A549 (cell line): Measurements from ENCODE around the gene GALT. TPM values are rescaled to one million over a fixed set of nuclear protein-coding genes. Genes with fewer than 3 reads are reported as not detected.

Experiments
- ATAC-seq, 2 experiments: fragments of 200-7000 bp in 1 of 2; fragments of >200 bp in 1 of 2; cut with Nextera tagmentation in 1 of 2; cut with Tn5 transposase in 1 of 2; 3 replicates each; pipeline versions ENCODE4 v1.8.0 to v1.9.1; 2018 to 2020; ENCODE audit warnings: mild to moderate bottlenecking in 1 of 2, moderate library complexity in 1 of 2
- CTCF ChIA-PET: fragments of 300-600 bp; sonication (Branson Sonifier 250); formaldehyde crosslinking; extraction: SDS; loops from one replicate; lab custom pipeline; 2021; ENCODE audit warnings: antibody characterized with exemption, inconsistent platforms; lab: Yijun Ruan, JAX
- POLR2A ChIA-PET: fragments of 350-600 bp; formaldehyde crosslinking; extraction: SDS; loops from one replicate; lab custom pipeline; 2021; ENCODE audit warnings: antibody characterized with exemption, inconsistent platforms; lab: Yijun Ruan, JAX
- DNase-seq, 2 experiments: peaks; one replicate each; pipeline versions ENCODE4 v3.0.0 to v3.0.0-alpha.2; 2011 to 2016; ENCODE audit warnings: low read depth in 1 of 2, low spot score in 1 of 2
- FAIRE-seq: peaks from 2 replicates; lab custom pipeline; 2011; peaks lifted over from hg19 to GRCh38; lab: Jason Lieb, UNC
- H3K27ac ChIP-seq, 2 experiments: fragments of >200 bp; sonication (Bioruptor Twin); formaldehyde crosslinking; 3 replicates each; pipeline ENCODE4 v1.5.1; 2016 to 2017
- H3K4me1 ChIP-seq: fragments of >200 bp; sonication (Bioruptor Twin); formaldehyde crosslinking; 3 replicates; pipeline ENCODE4 v1.6.1; 2016
- H3K4me2 ChIP-seq: fragments of >200 bp; sonication (Bioruptor Twin); formaldehyde crosslinking; 3 replicates; pipeline ENCODE4 v1.6.1; 2016
- H3K4me3 ChIP-seq: fragments of >200 bp; sonication (Bioruptor Twin); formaldehyde crosslinking; 3 replicates; pipeline ENCODE4 v1.5.1; 2016
- H3K9me3 ChIP-seq: fragments of >200 bp; sonication (Bioruptor Twin); formaldehyde crosslinking; 3 replicates; pipeline ENCODE4 v1.6.1; 2016
- CEBPB ChIP-seq, 2 experiments: fragments of >200 bp in 1 of 2; sonication (Bioruptor Twin) in 1 of 2; formaldehyde crosslinking in 1 of 2; IDR thresholded peaks; 2 replicates each; pipeline ENCODE4 v1.6.1; 2012 to 2016
- CHD4 ChIP-seq: fragments of 200-600 bp; sonication (generic); IDR thresholded peaks from 2 replicates; pipeline ENCODE4 v1.6.1; 2016; ENCODE audit warnings: antibody characterized with exemption, mild to moderate bottlenecking, borderline replicate concordance
- CTCF ChIP-seq: fragments of >200 bp; sonication (Bioruptor Twin); formaldehyde crosslinking; IDR thresholded peaks from 3 replicates; pipeline ENCODE4 v1.5.1; 2016
- EP300 ChIP-seq, 2 experiments: fragments of >200 bp; sonication (Bioruptor Twin); formaldehyde crosslinking; IDR thresholded peaks; 2 replicates in 1 of 2; 3 replicates in 1 of 2; pipeline ENCODE4 v1.6.1; 2016 to 2017
- ESRRA ChIP-seq: fragments of 150-350 bp; IDR thresholded peaks from 2 replicates; pipeline ENCODE4 v1.6.1; 2014; ENCODE audit warnings: mild to moderate bottlenecking, low read length, borderline replicate concordance
- FOSB ChIP-seq: fragments of 250-450 bp; sonication (Bioruptor Pico); IDR thresholded peaks from 2 replicates; pipeline ENCODE4 v1.5.0; 2020; ENCODE audit warnings: mild to moderate bottlenecking, moderate library complexity
- FOXS1 ChIP-seq: fragments of 250-450 bp; sonication (Bioruptor Pico); IDR thresholded peaks from 2 replicates; pipeline ENCODE4 v1.5.0; 2020; ENCODE audit warnings: mild to moderate bottlenecking, moderate library complexity
- GATA3 ChIP-seq: IDR thresholded peaks from 2 replicates; pipeline ENCODE4 v1.6.1; 2012; ENCODE audit warnings: borderline replicate concordance
- HDAC2 ChIP-seq: fragments of 200-600 bp; sonication (generic); IDR thresholded peaks from 2 replicates; pipeline ENCODE4 v1.6.1; 2016
- HOXA7 ChIP-seq: fragments of 250-450 bp; sonication (Bioruptor Pico); IDR thresholded peaks from 2 replicates; pipeline ENCODE4 v1.5.0; 2020; ENCODE audit warnings: mild to moderate bottlenecking, moderate library complexity
- HOXB13 ChIP-seq: fragments of 250-450 bp; sonication (Bioruptor Pico); IDR thresholded peaks from 2 replicates; pipeline ENCODE4 v1.5.0; 2020; ENCODE audit warnings: low read depth, mild to moderate bottlenecking, moderate library complexity
- HOXB5 ChIP-seq: fragments of 250-450 bp; sonication (Bioruptor Pico); IDR thresholded peaks from 2 replicates; pipeline ENCODE4 v1.5.0; 2020; ENCODE audit warnings: mild to moderate bottlenecking, moderate library complexity
- JUNB ChIP-seq: fragments of >200 bp; sonication (Bioruptor Twin); formaldehyde crosslinking; IDR thresholded peaks from 2 replicates; pipeline ENCODE4 v1.6.1; 2016
- KDM1A ChIP-seq: fragments of 200-600 bp; sonication (generic); IDR thresholded peaks from 2 replicates; pipeline ENCODE4 v1.6.1; 2016; ENCODE audit warnings: low read depth, mild to moderate bottlenecking
- KDM5A ChIP-seq: fragments of 200-600 bp; sonication (generic); IDR thresholded peaks from 2 replicates; pipeline ENCODE4 v1.6.1; 2016; ENCODE audit warnings: antibody characterized with exemption, mild to moderate bottlenecking
- MAFK ChIP-seq: fragments of 450-650 bp; IDR thresholded peaks from 2 replicates; pipeline ENCODE4 v1.6.1; 2014; ENCODE audit not compliant: partially characterized antibody
- MAZ ChIP-seq: fragments of 150-350 bp; IDR thresholded peaks from 2 replicates; pipeline ENCODE4 v1.6.1; 2014; ENCODE audit warnings: antibody characterized with exemption, low read depth, low read length, borderline replicate concordance
- MYC ChIP-seq: IDR thresholded peaks from 2 replicates; pipeline ENCODE4 v1.6.1; 2012; ENCODE audit warnings: mild to moderate bottlenecking, inconsistent platforms, low read length, improper control_type of control experiment, borderline replicate concordance
- NFE2L2 ChIP-seq: fragments of 150-350 bp; conservative IDR thresholded peaks from 2 replicates; pipeline ENCODE4 v1.6.1; 2014; ENCODE audit warnings: low read length
- NPAS2 ChIP-seq: fragments of 250-450 bp; sonication (Bioruptor Pico); IDR thresholded peaks from 2 replicates; pipeline ENCODE4 v1.8.0; 2022; ENCODE audit warnings: mild to moderate bottlenecking, moderate library complexity, borderline replicate concordance
- NR3C1 ChIP-seq: fragments of >200 bp; sonication (Bioruptor Twin); formaldehyde crosslinking; IDR thresholded peaks from 3 replicates; pipeline ENCODE4 v1.6.1; 2017
- PBX3 ChIP-seq: IDR thresholded peaks from 2 replicates; pipeline ENCODE4 v1.6.1; 2012
- RARB ChIP-seq: fragments of 250-450 bp; sonication (Bioruptor Pico); IDR thresholded peaks from 2 replicates; pipeline ENCODE4 v1.8.0; 2021; ENCODE audit warnings: mild to moderate bottlenecking, moderate library complexity
- RCOR1 ChIP-seq: fragments of 150-350 bp; IDR thresholded peaks from 2 replicates; pipeline ENCODE4 v1.6.1; 2014; ENCODE audit warnings: antibody characterized with exemption, low read length, low read depth
- RFX5 ChIP-seq: fragments of 450-650 bp; IDR thresholded peaks from 2 replicates; pipeline ENCODE4 v1.7.1; 2014; ENCODE audit warnings: antibody characterized with exemption, mild to moderate bottlenecking, moderate library complexity
- SREBF2 ChIP-seq: fragments of 450-650 bp; IDR thresholded peaks from 2 replicates; pipeline ENCODE4 v1.6.1; 2014; ENCODE audit warnings: mild to moderate bottlenecking, moderate library complexity
- TP53 ChIP-seq: fragments of 250-450 bp; sonication (Bioruptor Pico); IDR thresholded peaks from 2 replicates; pipeline ENCODE4 v1.5.0; 2021; ENCODE audit warnings: mild to moderate bottlenecking, moderate library complexity
- USF2 ChIP-seq: fragments of 450-650 bp; IDR thresholded peaks from 2 replicates; pipeline ENCODE4 v1.6.1; 2014; ENCODE audit warnings: antibody characterized with exemption
- WGBS: methylation state at CpG from one replicate; pipeline ENCODE4 v1.1.6; 2017; ENCODE audit errors: missing lambda C conversion rate; 5-methylcytosine and 5-hydroxymethylcytosine counted together
- polyA plus RNA-seq, 4 experiments: library from polyadenylated mRNA; depleted of rRNA in 3 of 4; stranded (reverse); fragments of >200 nt; fragmentation: RNase III in 1 of 4; extraction: RNeasy Plus Mini Kit Qiagen cat#74134 plus additional on column Dnase treatment in 1 of 4; gene quantifications; 2 replicates in 3 of 4; 3 replicates in 1 of 4; pipeline ENCODE4 v1.2.3, GENCODE V29; 2011 to 2017

Gene GALT
- polyA plus RNA-seq, 2 of the 4 experiments (the other 2 are of a cell fraction) = 19.0 to 28.4 TPM

- Histone ChIP-seq H3K9me3 (no peaks in the 10 kb centered on the region), H3K4me2 (no peak overlapping the region), H3K4me3 (no peak overlapping the region), H3K27ac (no peak overlapping the region), H3K4me1 (peaks cover 14% of the 10 kb centered on the region; the same call in 1 of the 3 replicates)
- no peak for FAIRE-seq
- no peak for ATAC-seq
- TF ChIP-seq NFE2L2 = no peak
- ChIA-PET CTCF (interaction anchor here (1.0 to 17.0 kb wide), 12 partner anchors 9 to 273 kb away, joined by 3 to 429 read pairs (median 13); partner anchors contain the start of genes ARID3C, DCTN3 and SIGMAR1), POLR2A (no interaction called here)
- no peak for DNase-seq
Measured at GRCh38 chr9:34606190-34606589, 40.3 kb upstream of the GALT start.

- peaks cover 15% of the 10 kb centered on the region; the same call in 1 of the 3 replicates for H3K4me1 ChIP-seq
- ATAC-seq (no peak), DNase-seq (no peak), FAIRE-seq (no peak)
- POLR2A ChIA-PET = no interaction called here
- CTCF ChIA-PET = interaction anchor here (1.0 to 17.0 kb wide), 8 partner anchors 9 to 274 kb away, joined by 3 to 429 read pairs (median 5); partner anchors contain the start of genes ARID3C and SIGMAR1
- TF ChIP-seq FOXS1 (CRISPR knock-in tag) (no peak), RARB (CRISPR knock-in tag) (no peak), EP300 (IDR thresholded peaks at IDR 0.05) (no peak), KDM1A (no peak), JUNB (no peak), MAZ (no peak), CEBPB (IDR thresholded peaks at IDR 0.05) (no peak), GATA3 (no peak), RFX5 (no peak), HOXB13 (CRISPR knock-in tag) (no peak), HOXA7 (CRISPR knock-in tag) (no peak), SREBF2 (no peak), FOSB (no peak), HOXB5 (no peak), CTCF (no peak), CHD4 (no peak)
- 84% methylated on average over 3 of the region's 3 CpGs for WGBS
- no peaks in the 10 kb centered on the region for H3K9me3 ChIP-seq
- H3K4me3 ChIP-seq = no peak overlapping the region
- no peak overlapping the region for H3K4me2 ChIP-seq
- H3K27ac ChIP-seq = no peak overlapping the region
Measured at GRCh38 chr9:34606905-34607304, 39.6 kb upstream of the GALT start.

- FAIRE-seq (no peak), ATAC-seq (no peak), DNase-seq (no peak)
- no peak overlapping the region for H3K4me3 ChIP-seq
- H3K4me2 ChIP-seq = no peak overlapping the region
- CTCF ChIA-PET = interaction anchor here (0.9 to 17.0 kb wide), 9 partner anchors 10 to 275 kb away, joined by 3 to 429 read pairs (median 3); partner anchors contain the start of genes ARID3C and SIGMAR1
- H3K27ac ChIP-seq = no peak overlapping the region
- POLR2A ChIA-PET = interaction anchor here (0.6 kb wide), 1 partner anchor 191 kb away, joined by 3 read pairs; no protein-coding TSS in a partner anchor
- no peaks in the 10 kb centered on the region for H3K9me3 ChIP-seq
- peaks cover 15% of the 10 kb centered on the region; the same call in 1 of the 3 replicates for H3K4me1 ChIP-seq
- no peak for TF ChIP-seq GATA3
- TF ChIP-seq HDAC2 = no peak
- TF ChIP-seq RCOR1 = no peak
- TF ChIP-seq RFX5 = no peak
- TF ChIP-seq TP53 (CRISPR knock-in tag) = no peak
- no peak for TF ChIP-seq MAFK
- no peak for TF ChIP-seq MYC
- no peak for TF ChIP-seq PBX3
- no peak for TF ChIP-seq KDM5A
- TF ChIP-seq ESRRA = no peak
- no peak for TF ChIP-seq NR3C1
- no peak for TF ChIP-seq NPAS2 (CRISPR knock-in tag)
- no peak for TF ChIP-seq USF2
- 71% methylated on average over 2 of the region's 2 CpGs for WGBS
Measured at GRCh38 chr9:34607331-34607730, 39.1 kb upstream of the GALT start.
